Ovary (tissue), 9 donors: ENCODE data around the gene STK10. TPM values are rescaled to one million over a fixed set of nuclear protein-coding genes. Genes with fewer than 3 reads are reported as not detected.

Source experiments
- DNase-seq, 5 donors: peaks; one replicate each; pipeline ENCODE4 v3.0.0-alpha.2; 2019 to 2020
- H3K27ac ChIP-seq, 2 donors: fragments of 200-600 bp; one replicate each; pipeline versions ENCODE4 v1.5.1 to v1.8.0; 2019 to 2022
- H3K27me3 ChIP-seq: fragments of 200-600 bp; one replicate; pipeline ENCODE4 v1.8.0; 2022
- H3K36me3 ChIP-seq: fragments of 200-600 bp; sonication (generic); one replicate; pipeline ENCODE4 v1.5.1; 2019
- H3K4me1 ChIP-seq: one replicate; pipeline ENCODE4 v1.8.1; 2013; ENCODE audit warnings: mild to moderate bottlenecking, moderate library complexity; ENCODE audit not compliant: insufficient read depth
- H3K4me3 ChIP-seq: fragments of 200-600 bp; sonication (generic); one replicate; pipeline ENCODE4 v1.5.1; 2017
- H3K9me3 ChIP-seq, 2 donors: fragments of 200-600 bp in 1 of 2; sonication (generic) in 1 of 2; one replicate each; pipeline versions ENCODE4 v1.5.1 to v1.8.1; 2013 to 2019; ENCODE audit warnings: mild to moderate bottlenecking in 1 of 2, moderate library complexity in 1 of 2
- CTCF ChIP-seq, 3 donors: fragments of 450-650 bp in 2 of 3; fragments of 200-600 bp in 1 of 3; IDR thresholded peaks; one replicate each; pipeline versions ENCODE4 v1.5.1 to v1.8.0; 2016 to 2022; ENCODE audit warnings: antibody characterized with exemption in 3 of 3, mild to moderate bottlenecking in 1 of 3
- EP300 ChIP-seq: sonication (generic); formaldehyde crosslinking; IDR thresholded peaks from one replicate; pipeline ENCODE4 v1.6.1; 2017; ENCODE audit warnings: antibody characterized with exemption
- POLR2A ChIP-seq: fragments of 450-650 bp; IDR thresholded peaks from one replicate; pipeline ENCODE4 v1.6.1; 2017; ENCODE audit warnings: antibody characterized with exemption, mild to moderate bottlenecking, moderate library complexity
- WGBS, 3 donors: extraction: QIAGEN DNeasy Blood & Tissue Kit in 1 of 3; methylation state at CpG; one replicate each; pipeline versions ENCODE4 v1.1.5 to v1.1.7; 2013 to 2017; 5-methylcytosine and 5-hydroxymethylcytosine counted together
- intact Hi-C, 4 donors: fragments of 100-400 bp; cut with DNase I; formaldehyde crosslinking; loops; one replicate each; pipeline versions ENCODE4 v1.11.0 to v1.15.1; 2022 to 2023
- polyA plus RNA-seq, 2 donors: library from polyadenylated mRNA; stranded (reverse); fragments of 200-250 nt in 1 of 2; fragments of 350-450 nt in 1 of 2; fragmentation: Illumina TruSeq in 1 of 2; extraction: RNeasy Lipid Tissue Mini Kit (QIAGEN cat#74804) in 1 of 2; gene quantifications; one replicate each; pipeline ENCODE4 v1.2.3, GENCODE V29; 2013 to 2014
- total RNA-seq, 7 donors: library from RNA; depleted of rRNA in 2 of 7; stranded (reverse); fragments of >200 nt in 2 of 7; fragmentation: NEBNext Ultra II Directional in 3 of 7; extraction: Animal tissue kit (Norgen Biotek cat#: 25700) in 3 of 7; gene quantifications; one replicate each; pipeline versions ENCODE4 v1.1.0 to v1.2.4, GENCODE V29; 2016 to 2023
- donor health status: DM: no; HTN: no; CAD: no; lungs with moderate emphysema.
- donor health status: DM: no; HTN: no; CAD: no.
- donor health status: Bipolar disorder and iron deficiency.
- donor health status: DM: yes; HTN: yes; CAD: no.
- donor health status: DM: no; HTN: no; CAD: no.
- donor health status: DM: yes; HTN: yes; CAD: no.

Gene STK10
- total and polyA plus RNA-seq, 9 donors = 5.4 to 15.5 (median 10.0) TPM

- no peaks in the 10 kb centered on the region for H3K27me3 ChIP-seq
- H3K4me3 ChIP-seq = no peak overlapping the region
- H3K4me1 ChIP-seq = no peaks in the 10 kb centered on the region
- no peak for TF ChIP-seq EP300
- TF ChIP-seq POLR2A = no peak
- TF ChIP-seq CTCF (IDR thresholded peaks at IDR 0.05) = no peak
- H3K27ac ChIP-seq = no peak overlapping the region
- WGBS, 3 donors = 77 to 88% (median 84%) methylated on average over 8 of the region's 8 CpGs
- no peaks in the 10 kb centered on the region for H3K9me3 ChIP-seq
- no peaks in the 10 kb centered on the region for H3K36me3 ChIP-seq
- DNase-seq = no peak
- intact Hi-C loops = no loop called here
These were observed 16.9 kb downstream of the STK10 start for GRCh38 chr5:172171118-172171517.

GRCh38 chr5:172170251-172170701 is 17.7 kb downstream of the STK10 start:
- H3K27me3 ChIP-seq = no peaks in the 10 kb centered on the region
- H3K27ac ChIP-seq = no peak overlapping the region
- no peaks in the 10 kb centered on the region for H3K36me3 ChIP-seq
- intact Hi-C loops = no loop called here
- no peaks in the 10 kb centered on the region for H3K4me1 ChIP-seq
- 79 to 80% (median 79%) methylated on average over 9 of the region's 9 CpGs for WGBS, 3 donors
- no peak for DNase-seq
- no peak overlapping the region for H3K4me3 ChIP-seq
- H3K9me3 ChIP-seq = no peaks in the 10 kb centered on the region
- TF ChIP-seq CTCF (IDR thresholded peaks at IDR 0.05) (no peak), POLR2A (no peak), EP300 (no peak)

GRCh38 chr5:172169216-172169615 is 18.8 kb downstream of the STK10 start:
- no peak for TF ChIP-seq CTCF (IDR thresholded peaks at IDR 0.05)
- no peak for TF ChIP-seq POLR2A
- no peak for TF ChIP-seq EP300
- no peaks in the 10 kb centered on the region for H3K4me1 ChIP-seq
- DNase-seq = no peak
- no peaks in the 10 kb centered on the region for H3K36me3 ChIP-seq
- no peak overlapping the region for H3K4me3 ChIP-seq
- H3K27me3 ChIP-seq = no peaks in the 10 kb centered on the region
- intact Hi-C loops = no loop called here
- no peak overlapping the region for H3K27ac ChIP-seq
- H3K9me3 ChIP-seq = no peaks in the 10 kb centered on the region
- 90 to 92% (median 90%) methylated on average over 2 of the region's 2 CpGs for WGBS, 3 donors

GRCh38 chr5:172168311-172168710 is 19.7 kb downstream of the STK10 start:
- intact Hi-C loops = no loop called here
- no peaks in the 10 kb centered on the region for H3K9me3 ChIP-seq
- no peaks in the 10 kb centered on the region for H3K4me1 ChIP-seq
- TF ChIP-seq EP300 (no peak), POLR2A (no peak), CTCF (IDR thresholded peaks at IDR 0.05) (no peak)
- WGBS, 3 donors = 82 to 95% (median 92%) methylated on average over 8 of the region's 8 CpGs
- H3K27ac ChIP-seq = no peak overlapping the region
- no peaks in the 10 kb centered on the region for H3K36me3 ChIP-seq
- H3K27me3 ChIP-seq = no peaks in the 10 kb centered on the region
- DNase-seq = no peak
- H3K4me3 ChIP-seq = no peak overlapping the region

GRCh38 chr5:172167895-172168294 is 20.1 kb downstream of the STK10 start:
- Histone ChIP-seq H3K9me3 (no peaks in the 10 kb centered on the region), H3K4me1 (no peaks in the 10 kb centered on the region), H3K27ac (no peak overlapping the region), H3K27me3 (no peaks in the 10 kb centered on the region), H3K4me3 (no peak overlapping the region), H3K36me3 (no peaks in the 10 kb centered on the region)
- intact Hi-C loops = no loop called here
- WGBS, 3 donors = 92 to 94% (median 93%) methylated on average over 7 of the region's 7 CpGs
- no peak for DNase-seq
- TF ChIP-seq POLR2A (no peak), CTCF (IDR thresholded peaks at IDR 0.05) (no peak), EP300 (no peak)
